Epithelial cell of proximal tubule (primary cell): Measurements from ENCODE around the gene C1D. TPM values are rescaled to one million over a fixed set of nuclear protein-coding genes. Genes with fewer than 3 reads are reported as not detected.
A peak's percentile ranks its signal among the peaks of the same experiment; 100 is the strongest.

Source experiments
- DNase-seq: peaks from one replicate; pipeline ENCODE4 v3.0.0-alpha.2; 2011; ENCODE audit warnings: low read depth
- H3K4me3 ChIP-seq: 2 replicates; pipeline ENCODE4 v1.5.1; 2011; ENCODE audit warnings: low read depth, mild to moderate bottlenecking, low read length
- total RNA-seq: library from RNA; depleted of rRNA; stranded (reverse); fragments of >200 nt; gene quantifications from 2 replicates; pipeline ENCODE4 v1.2.3, GENCODE V29; 2015
- TF ChIP-seq, protein P1 (sequence below): conservative IDR thresholded peaks from 2 replicates; pipeline ENCODE4 v1.5.1; 2012; ENCODE audit warnings: low read depth, mild to moderate bottlenecking, low read length

The C1D gene
- total RNA-seq, result 29.8 and 34.5 TPM in 2 replicates

DNA sequence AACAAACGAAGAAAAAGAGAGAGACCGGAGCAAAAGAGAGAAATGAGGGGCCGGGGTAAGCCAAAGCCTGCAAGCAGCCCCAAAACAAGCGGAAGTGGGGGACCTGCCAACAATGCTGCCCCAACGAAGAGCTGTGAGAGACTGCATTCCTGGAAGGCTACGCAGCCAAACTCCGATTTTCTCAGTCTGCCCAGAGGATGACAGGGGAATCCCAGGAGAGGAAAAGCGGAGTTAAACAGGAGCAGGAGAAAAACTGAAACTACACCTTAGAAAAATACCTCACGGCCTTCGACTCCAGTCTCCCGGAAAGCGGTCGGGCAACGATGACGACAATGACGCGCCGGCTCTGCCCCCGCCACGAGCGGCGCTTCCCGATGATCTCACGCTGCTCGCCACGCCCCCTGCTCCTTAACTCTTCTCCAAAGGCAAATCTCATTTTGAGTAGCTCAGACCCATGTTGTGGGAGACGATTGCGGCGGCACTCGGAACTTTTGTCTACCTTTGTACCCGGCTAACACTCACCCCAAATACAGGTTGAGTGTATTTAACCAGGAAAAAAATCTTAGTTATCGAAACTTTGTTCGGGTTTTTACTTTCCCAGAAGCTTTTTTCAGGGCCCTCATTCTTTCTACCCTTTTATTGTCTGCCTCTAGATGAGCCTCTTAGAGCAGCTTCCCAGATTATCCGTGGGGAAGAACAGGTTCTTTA, at the start of gene C1D:
TSS of gene C1D (minus strand) at position 325 of the 708 bp plus-strand sequence. CDS start 15,694 bp downstream, outside the sequence.
- TF ChIP-seq, protein P1, sequence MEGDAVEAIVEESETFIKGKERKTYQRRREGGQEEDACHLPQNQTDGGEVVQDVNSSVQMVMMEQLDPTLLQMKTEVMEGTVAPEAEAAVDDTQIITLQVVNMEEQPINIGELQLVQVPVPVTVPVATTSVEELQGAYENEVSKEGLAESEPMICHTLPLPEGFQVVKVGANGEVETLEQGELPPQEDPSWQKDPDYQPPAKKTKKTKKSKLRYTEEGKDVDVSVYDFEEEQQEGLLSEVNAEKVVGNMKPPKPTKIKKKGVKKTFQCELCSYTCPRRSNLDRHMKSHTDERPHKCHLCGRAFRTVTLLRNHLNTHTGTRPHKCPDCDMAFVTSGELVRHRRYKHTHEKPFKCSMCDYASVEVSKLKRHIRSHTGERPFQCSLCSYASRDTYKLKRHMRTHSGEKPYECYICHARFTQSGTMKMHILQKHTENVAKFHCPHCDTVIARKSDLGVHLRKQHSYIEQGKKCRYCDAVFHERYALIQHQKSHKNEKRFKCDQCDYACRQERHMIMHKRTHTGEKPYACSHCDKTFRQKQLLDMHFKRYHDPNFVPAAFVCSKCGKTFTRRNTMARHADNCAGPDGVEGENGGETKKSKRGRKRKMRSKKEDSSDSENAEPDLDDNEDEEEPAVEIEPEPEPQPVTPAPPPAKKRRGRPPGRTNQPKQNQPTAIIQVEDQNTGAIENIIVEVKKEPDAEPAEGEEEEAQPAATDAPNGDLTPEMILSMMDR, result no peak
- H3K4me3 ChIP-seq, result peak within 1 kb of the TSS; percentile 80
- peak; percentile 51 for DNase-seq

DNA sequence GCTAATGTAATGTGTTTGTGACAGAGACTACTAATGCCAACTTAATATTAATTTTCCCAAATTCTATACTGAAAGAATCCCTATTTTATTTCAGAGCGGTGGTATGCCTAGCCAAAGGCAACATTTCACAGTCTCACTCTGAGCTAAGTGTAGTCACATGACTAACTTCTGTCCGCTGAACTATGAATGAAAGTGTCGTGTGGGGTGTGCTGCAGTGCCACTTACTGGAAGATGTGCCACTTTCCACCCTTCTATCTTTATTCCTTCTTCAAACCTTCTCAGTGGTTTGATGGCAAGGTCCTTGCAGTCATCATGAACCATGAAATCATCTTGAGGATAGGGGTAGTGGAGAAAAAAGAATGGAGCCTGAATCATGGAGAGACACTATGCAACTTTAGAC, 47.3 kb upstream of the C1D start:
- DNase-seq, result no peak
- no peak overlapping the region for H3K4me3 ChIP-seq
- TF ChIP-seq, protein P1, result peak; percentile 20

DNA sequence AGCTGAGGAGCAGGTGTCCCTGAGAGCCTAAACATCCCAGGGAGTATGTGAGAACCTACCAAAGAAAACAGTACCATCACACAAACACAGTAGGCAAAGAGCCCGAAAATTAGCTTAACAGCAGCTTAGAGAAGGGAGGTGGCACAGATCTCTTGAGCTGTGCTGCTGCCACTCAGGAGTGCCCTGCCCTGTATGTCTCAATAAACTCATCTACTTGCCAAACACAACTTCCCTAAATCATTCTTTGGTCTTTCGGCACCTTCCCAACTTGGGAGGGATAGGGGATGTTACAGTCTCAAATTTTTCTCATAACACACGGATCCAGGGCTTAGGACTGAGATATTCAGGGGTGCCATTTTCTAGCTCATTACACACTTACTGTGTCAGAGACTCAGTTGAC, 45.3 kb upstream of the C1D start:
- no peak for DNase-seq
- no peak overlapping the region for H3K4me3 ChIP-seq
- TF ChIP-seq, protein P1, result no peak

DNA sequence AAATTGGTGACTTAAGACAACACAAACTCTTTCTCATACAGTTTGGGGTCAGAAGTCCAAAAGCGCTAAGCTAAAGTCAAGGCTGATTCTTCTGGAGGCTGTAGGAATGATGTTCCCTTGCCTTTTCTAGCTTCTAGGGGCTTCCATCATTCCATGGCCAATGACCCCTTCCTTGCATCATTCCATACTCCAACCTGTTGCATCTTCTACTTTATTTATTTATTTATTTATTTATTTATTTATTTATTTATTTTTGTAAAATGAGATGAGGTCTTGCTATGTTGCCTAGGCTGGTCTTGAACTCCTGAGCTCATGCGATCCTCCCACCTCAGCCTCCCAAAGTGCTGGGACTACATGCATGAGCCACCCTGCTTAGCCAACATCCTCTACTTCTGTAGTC, 44.7 kb upstream of the C1D start:
- TF ChIP-seq, protein P1, result no peak
- no peak for DNase-seq

GRCh38 chr2:68104111-68104835, 41.5 kb upstream of the C1D start:
- no peak overlapping the region for H3K4me3 ChIP-seq
- TF ChIP-seq, protein P1, result no peak
- DNase-seq, result no peak

More for the DNA sequence above, 44.7 kb upstream of the C1D start:
- no peak overlapping the region for H3K4me3 ChIP-seq

GRCh38 chr2:68103709-68104055, 40.9 kb upstream of the C1D start:
- DNase-seq, result no peak
- TF ChIP-seq, protein P1, result no peak
- H3K4me3 ChIP-seq, result no peak overlapping the region
